HG03095 (cell line): Measurements from ENCODE around the gene SHISA5.

Experiments used
- ATAC-seq: cut with Tn5 transposase; IDR thresholded peaks from one replicate; pipeline ENCODE4 v1.9.1; 2021; ENCODE audit warnings: moderate library complexity; ENCODE audit not compliant: unreplicated experiment

The SHISA5 gene

GRCh38 chr3:48432411-48433371 lies 71.3 kb downstream of the SHISA5 start:
- ATAC-seq, result no peak

- ATAC-seq, result no peak
Observed at GRCh38 chr3:48431224-48432029, 72.5 kb downstream of the SHISA5 start.

GRCh38 chr3:48430708-48431101 lies 73.3 kb downstream of the SHISA5 start:
- no peak for ATAC-seq

GRCh38 chr3:48429960-48430707 lies 73.8 kb downstream of the SHISA5 start, which contains the start of gene PLXNB1:
PLXNB1 (minus strand) TSS chr3:48430086; CDS start chr3:48424611, 5,475 bp downstream.
- ATAC-seq, result no peak

GRCh38 chr3:48429317-48429959 lies 74.5 kb downstream of the SHISA5 start:
- no peak for ATAC-seq

GRCh38 chr3:48428572-48429316 lies 75.2 kb downstream of the SHISA5 start:
- ATAC-seq, result no peak

GRCh38 chr3:48428088-48428571 lies 75.8 kb downstream of the SHISA5 start:
- ATAC-seq, result no peak

GRCh38 chr3:48427630-48427962 lies 76.4 kb downstream of the SHISA5 start:
- no peak for ATAC-seq

- no peak for ATAC-seq
Observed at GRCh38 chr3:48426944-48427629, 76.9 kb downstream of the SHISA5 start.

- no peak for ATAC-seq
Observed at GRCh38 chr3:48426401-48426909, 77.5 kb downstream of the SHISA5 start.

- ATAC-seq, result no peak
Observed at GRCh38 chr3:48425281-48425812, 78.6 kb downstream of the SHISA5 start.

GRCh38 chr3:48423883-48424695 lies 79.9 kb downstream of the SHISA5 start:
- ATAC-seq, result no peak

GRCh38 chr3:48423241-48423882 lies 80.6 kb downstream of the SHISA5 start:
- ATAC-seq, result no peak

- ATAC-seq, result no peak
Observed at GRCh38 chr3:48422681-48423080, 81.3 kb downstream of the SHISA5 start.

GRCh38 chr3:48422272-48422671 lies 81.7 kb downstream of the SHISA5 start:
- no peak for ATAC-seq

- no peak for ATAC-seq
Observed at GRCh38 chr3:48420561-48420960, 83.4 kb downstream of the SHISA5 start.

- ATAC-seq, result no peak
Observed at GRCh38 chr3:48419597-48419996, 84.4 kb downstream of the SHISA5 start.
